Keratinocyte (primary cell): ENCODE data around the gene RFX7. TPM values are rescaled to one million over a fixed set of nuclear protein-coding genes. Genes with fewer than 3 reads are reported as not detected.

ENCODE experiments used
- DNase-seq: peaks from one replicate; pipeline ENCODE4 v3.0.0-alpha.2; 2011; ENCODE audit warnings: low read depth, missing footprints, low spot score
- FAIRE-seq: peaks from 2 replicates; lab custom pipeline; 2011; peaks lifted over from hg19 to GRCh38; lab: Jason Lieb, UNC
- H2AFZ ChIP-seq: 2 replicates; pipeline ENCODE4 v1.6.0; 2012; ENCODE audit warnings: low read length, control low read depth, inconsistent platforms; ENCODE audit not compliant: control insufficient read depth
- H3K27ac ChIP-seq: 2 replicates; pipeline ENCODE4 v1.5.1; 2011; ENCODE audit warnings: low read length; ENCODE audit not compliant: control insufficient read depth, insufficient read depth
- H3K27me3 ChIP-seq: 3 replicates; pipeline ENCODE4 v1.6.0; 2011; ENCODE audit warnings: low read length; ENCODE audit not compliant: control insufficient read depth, insufficient read depth; ENCODE audit errors: extremely low read depth
- H3K36me3 ChIP-seq, 2 experiments: 2 replicates in 1 of 2; 3 replicates in 1 of 2; pipeline ENCODE4 v1.5.1; 2011; ENCODE audit warnings: low read length in 2 of 2, mild to moderate bottlenecking in 1 of 2; ENCODE audit not compliant: control insufficient read depth in 2 of 2, insufficient read depth in 2 of 2; ENCODE audit errors: extremely low read depth in 1 of 2
- H3K4me1 ChIP-seq: 3 replicates; pipeline ENCODE4 v1.5.1; 2011; ENCODE audit warnings: low read length; ENCODE audit not compliant: control insufficient read depth, insufficient read depth; ENCODE audit errors: extremely low read depth
- H3K4me2 ChIP-seq: 3 replicates; pipeline ENCODE4 v1.6.0; 2011; ENCODE audit warnings: low read depth, low read length; ENCODE audit not compliant: control insufficient read depth, insufficient read depth; ENCODE audit errors: extremely low read depth
- H3K4me3 ChIP-seq, 3 experiments: fragments of 200-600 bp in 1 of 3; sonication (generic) in 1 of 3; 2 replicates in 2 of 3; 3 replicates in 1 of 3; pipeline ENCODE4 v1.5.1; 2011 to 2016; ENCODE audit warnings: low read length in 3 of 3, mild to moderate bottlenecking in 3 of 3, control low read depth in 2 of 3, inconsistent platforms in 1 of 3, low read depth in 1 of 3, mixed read lengths in 1 of 3, mixed run types in 1 of 3, moderate library complexity in 1 of 3; ENCODE audit not compliant: control insufficient read depth in 2 of 3, insufficient read depth in 2 of 3; ENCODE audit errors: extremely low read depth in 1 of 3
- H3K79me2 ChIP-seq: 2 replicates; pipeline ENCODE4 v1.6.0; 2012; ENCODE audit warnings: low read length; ENCODE audit not compliant: control insufficient read depth, insufficient read depth
- H3K9ac ChIP-seq: 3 replicates; pipeline ENCODE4 v1.6.0; 2011; ENCODE audit warnings: low read length; ENCODE audit not compliant: control insufficient read depth, insufficient read depth; ENCODE audit errors: extremely low read depth
- H3K9me1 ChIP-seq: 3 replicates; pipeline ENCODE4 v1.6.0; 2011; ENCODE audit warnings: low read length; ENCODE audit not compliant: control insufficient read depth, insufficient read depth; ENCODE audit errors: extremely low read depth
- H3K9me3 ChIP-seq: 2 replicates; pipeline ENCODE4 v1.5.1; 2012; ENCODE audit warnings: low read depth, low read length; ENCODE audit not compliant: control insufficient read depth
- H4K20me1 ChIP-seq: 3 replicates; pipeline ENCODE4 v1.6.0; 2011; ENCODE audit warnings: low read length; ENCODE audit not compliant: control insufficient read depth, insufficient read depth; ENCODE audit errors: extremely low read depth
- EZH2 ChIP-seq: IDR thresholded peaks from one replicate; pipeline ENCODE4 v1.6.1; 2012; ENCODE audit warnings: inconsistent platforms, mild to moderate bottlenecking, low read length, moderate library complexity
- dilution Hi-C: fragments of 300-500 bp; cut with MboI; formaldehyde crosslinking; loops from one replicate; pipeline ENCODE4 v1.7.0; 2020; ENCODE audit warnings: low sequenced_read_pairs; ENCODE audit not compliant: extremely low pct_ligation_motif_present
- polyA minus RNA-seq, 3 experiments: library from RNA; depleted of rRNA, polyadenylated mRNA; stranded (reverse); fragments of >200 nt; gene quantifications; 1 replicate in 1 of 3; 2 replicates in 1 of 3; 3 replicates in 1 of 3; pipeline ENCODE4 v1.2.3, GENCODE V29; 2011
- polyA plus RNA-seq, 5 experiments: library from polyadenylated mRNA; depleted of rRNA in 3 of 5; stranded (reverse) in 3 of 5; stranded (forward) in 1 of 5; unstranded in 1 of 5; fragments of >200 nt; gene quantifications; 1 replicate in 1 of 5; 2 replicates in 3 of 5; 3 replicates in 1 of 5; pipeline versions ENCODE4 v1.2.1 to v1.2.3, GENCODE V29; 2011 to 2012; ENCODE audit warnings: missing spikeins in 2 of 5, low read depth in 1 of 5, low replicate concordance in 1 of 5
- TF ChIP-seq, protein P1 (sequence below), 3 experiments: IDR thresholded peaks in 1 of 3; conservative IDR thresholded peaks in 1 of 3; optimal IDR thresholded peaks in 1 of 3; 2 replicates in 2 of 3; 3 replicates in 1 of 3; pipeline versions ENCODE3 to v1.5.1; 2011; ENCODE audit warnings: low read length in 3 of 3, mild to moderate bottlenecking in 3 of 3, moderate library complexity in 2 of 3, control low read depth in 1 of 3, inconsistent platforms in 1 of 3; ENCODE audit not compliant: insufficient read depth in 2 of 3; ENCODE audit errors: extremely low read depth in 1 of 3

RFX7 gene
- polyA plus RNA-seq: 9.8 to 16.3 TPM (median 13.6 TPM) in 3 replicates
- polyA plus RNA-seq (2011; ENCODE audit: low read depth): 3.4 TPM
- 6.2 and 10.2 TPM in 2 replicates for polyA plus RNA-seq (2011; cell fraction: cytosol; rRNA removed)
- polyA plus RNA-seq (2011; cell fraction: nucleus; rRNA removed): 43.5 and 51.2 TPM in 2 replicates
- polyA plus RNA-seq (2012; ENCODE audit: low replicate concordance): 7.5 and 13.8 TPM in 2 replicates
- polyA minus RNA-seq: 37.1 to 60.8 TPM (median 39.0 TPM) in 3 replicates
- 10.7 TPM for polyA minus RNA-seq (2011; cell fraction: cytosol; rRNA and poly(A)+ RNA removed)
- polyA minus RNA-seq (2011; cell fraction: nucleus; rRNA and poly(A)+ RNA removed): 25.4 and 56.8 TPM in 2 replicates

DNA sequence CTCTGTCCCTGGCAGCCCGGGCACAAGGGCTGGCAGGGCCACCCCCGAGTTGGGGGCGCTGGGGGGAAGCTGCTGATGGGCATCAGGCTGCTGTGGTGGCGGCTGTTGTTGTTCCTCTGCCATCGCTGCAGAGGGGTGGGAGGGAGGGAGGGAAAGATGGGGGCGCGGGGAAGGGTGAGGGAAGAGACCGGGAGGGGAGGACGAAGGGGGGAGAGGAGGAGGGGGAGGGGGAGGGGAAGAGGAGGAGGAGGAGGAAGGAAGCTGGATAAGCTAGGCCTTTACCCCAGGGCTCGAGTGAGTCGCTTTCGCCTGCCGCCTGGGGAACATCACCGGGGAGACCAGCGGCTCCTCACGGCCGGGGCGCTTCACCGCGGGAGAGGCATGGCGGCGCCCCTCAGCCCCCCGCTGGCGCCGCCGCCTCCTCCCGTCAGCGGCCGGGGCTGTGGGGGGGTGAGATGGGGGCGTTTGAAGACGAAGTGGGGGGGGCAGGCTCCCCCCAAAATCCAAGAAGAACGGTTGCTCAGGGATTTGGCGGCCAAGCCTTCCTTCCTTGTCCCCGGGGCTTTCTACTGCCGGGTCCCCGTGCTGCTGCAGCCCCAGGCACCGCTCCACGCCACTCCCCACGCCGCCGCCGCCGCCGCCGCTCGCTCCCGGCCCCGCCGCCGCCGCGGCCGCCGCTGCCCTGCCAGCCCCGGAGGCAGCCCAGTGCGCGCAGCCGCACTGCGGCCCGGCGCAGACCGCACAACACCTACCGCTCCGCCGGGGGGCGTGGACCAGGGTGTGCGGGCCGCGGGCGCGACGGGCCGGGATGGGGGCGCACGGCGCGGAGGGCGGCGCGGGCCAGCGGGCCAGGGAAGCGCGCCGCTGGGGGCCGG lies at the start of gene RFX7:
RFX7 (minus strand) TSS at position 717 of the 875 bp plus-strand sequence; CDS start at position 123, 594 bp downstream.
- FAIRE-seq (no peak), DNase-seq (no peak)
- Histone ChIP-seq H3K4me1 (peaks cover 27% of the 10 kb centered on the region), H3K4me3 (peak within 1 kb of the TSS; percentile 81 to 98 (median 97)), H3K27ac (peak within 1 kb of the TSS; percentile 89), H3K79me2 (peaks cover 57% of the 10 kb centered on the region), H3K9me3 (no peaks in the 10 kb centered on the region), H3K27me3 (no peaks in the 10 kb centered on the region), H3K9me1 (no peaks in the 10 kb centered on the region), H3K4me2 (peak within 1 kb of the TSS; percentile 94), H3K9ac (peak within 1 kb of the TSS; percentile 85), H2AFZ (peak within 1 kb of the TSS; percentile 96), H4K20me1 (no peaks in the 10 kb centered on the region), H3K36me3 (no peaks in the 10 kb centered on the region)
- dilution Hi-C loops: no loop called here
- TF ChIP-seq, protein P1, sequence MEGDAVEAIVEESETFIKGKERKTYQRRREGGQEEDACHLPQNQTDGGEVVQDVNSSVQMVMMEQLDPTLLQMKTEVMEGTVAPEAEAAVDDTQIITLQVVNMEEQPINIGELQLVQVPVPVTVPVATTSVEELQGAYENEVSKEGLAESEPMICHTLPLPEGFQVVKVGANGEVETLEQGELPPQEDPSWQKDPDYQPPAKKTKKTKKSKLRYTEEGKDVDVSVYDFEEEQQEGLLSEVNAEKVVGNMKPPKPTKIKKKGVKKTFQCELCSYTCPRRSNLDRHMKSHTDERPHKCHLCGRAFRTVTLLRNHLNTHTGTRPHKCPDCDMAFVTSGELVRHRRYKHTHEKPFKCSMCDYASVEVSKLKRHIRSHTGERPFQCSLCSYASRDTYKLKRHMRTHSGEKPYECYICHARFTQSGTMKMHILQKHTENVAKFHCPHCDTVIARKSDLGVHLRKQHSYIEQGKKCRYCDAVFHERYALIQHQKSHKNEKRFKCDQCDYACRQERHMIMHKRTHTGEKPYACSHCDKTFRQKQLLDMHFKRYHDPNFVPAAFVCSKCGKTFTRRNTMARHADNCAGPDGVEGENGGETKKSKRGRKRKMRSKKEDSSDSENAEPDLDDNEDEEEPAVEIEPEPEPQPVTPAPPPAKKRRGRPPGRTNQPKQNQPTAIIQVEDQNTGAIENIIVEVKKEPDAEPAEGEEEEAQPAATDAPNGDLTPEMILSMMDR (optimal IDR thresholded peaks at IDR 0.05 in 1 of 3, IDR thresholded peaks at IDR 0.05 in 1 of 3, conservative IDR thresholded peaks at IDR 0.05 in 1 of 3; ENCODE audit: extremely low read depth in 1 of 3, insufficient read depth in 2 of 3, low read length in 3 of 3): peak in 1 of 3 experiments; percentile 15
- no peak for TF ChIP-seq EZH2

DNA sequence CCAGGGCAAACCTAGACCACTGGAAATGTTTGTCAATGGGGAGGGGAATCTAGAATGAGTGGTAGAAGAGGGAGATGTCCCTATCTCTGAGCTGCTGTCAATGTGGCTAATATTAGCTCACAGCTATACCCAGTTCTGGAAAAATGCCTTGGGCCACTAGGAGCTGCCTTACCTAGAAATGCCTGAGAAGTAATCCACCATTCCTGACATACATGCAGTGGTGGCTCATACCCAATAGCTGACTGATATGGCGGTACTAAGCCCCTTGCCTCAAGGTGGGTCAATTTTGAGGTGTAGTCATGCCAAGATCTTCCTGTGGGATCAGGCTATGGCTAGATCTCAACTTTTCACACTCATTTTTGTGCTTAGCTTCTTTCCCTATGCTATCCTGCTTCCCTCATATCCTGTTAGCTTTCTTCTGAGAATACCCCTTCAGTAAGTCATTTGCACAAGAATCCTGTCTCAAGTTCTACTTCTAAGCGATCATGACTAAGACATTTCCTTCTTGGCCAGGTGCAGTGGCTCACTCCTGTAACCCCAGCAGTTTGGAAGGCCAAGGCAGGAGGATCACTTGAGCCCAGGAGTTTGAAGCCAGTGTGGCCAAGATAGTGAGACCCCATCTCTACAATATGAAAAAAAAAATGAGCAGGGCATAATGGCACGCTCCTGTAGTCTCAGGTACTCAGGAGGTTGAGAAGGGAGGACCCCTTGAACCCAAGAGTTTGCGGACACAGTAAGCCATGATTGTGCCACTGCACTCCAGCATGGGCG lies 49.1 kb upstream of the RFX7 start:
- Histone ChIP-seq H3K27ac (no peak overlapping the region), H3K4me1 (no peaks in the 10 kb centered on the region), H3K9ac (no peak overlapping the region), H4K20me1 (no peaks in the 10 kb centered on the region), H3K36me3 (no peaks in the 10 kb centered on the region), H3K4me2 (no peak overlapping the region), H3K9me1 (no peaks in the 10 kb centered on the region), H2AFZ (no peak overlapping the region), H3K4me3 (no peak overlapping the region), H3K27me3 (no peaks in the 10 kb centered on the region), H3K9me3 (no peaks in the 10 kb centered on the region), H3K79me2 (no peaks in the 10 kb centered on the region)
- DNase-seq (no peak), FAIRE-seq (no peak)
- dilution Hi-C loops: no loop called here
- TF ChIP-seq EZH2: no peak
- TF ChIP-seq, protein P1 (optimal IDR thresholded peaks at IDR 0.05 in 1 of 3, IDR thresholded peaks at IDR 0.05 in 1 of 3, conservative IDR thresholded peaks at IDR 0.05 in 1 of 3; ENCODE audit: extremely low read depth in 1 of 3, insufficient read depth in 2 of 3, low read length in 3 of 3): no peak
